Thyroid gland (tissue), 4 donors: ENCODE results near the gene OPTN.
"Not testable (repeated sequence)": the region's sequence is repeated elsewhere in the genome, so short reads cannot be mapped to it uniquely, and the experiment has no call there.

ENCODE experiments used
- POLR2A ChIP-seq, 2 donors: fragments of 450-650 bp; IDR thresholded peaks; one replicate each; pipeline ENCODE4 v1.6.1; 2017; ENCODE audit warnings: antibody characterized with exemption in 2 of 2, mild to moderate bottlenecking in 2 of 2, moderate library complexity in 1 of 2
- TF ChIP-seq, protein P1 (sequence below), 6 experiments: fragments of 200-600 bp in 3 of 6; fragments of 450-650 bp in 3 of 6; sonication (generic) in 3 of 6; IDR thresholded peaks; one replicate each; pipeline ENCODE4 v1.5.1; 2016 to 2019; ENCODE audit warnings: antibody characterized with exemption in 6 of 6, mild to moderate bottlenecking in 2 of 6, inconsistent platforms in 1 of 6, moderate library complexity in 1 of 6

DNA sequence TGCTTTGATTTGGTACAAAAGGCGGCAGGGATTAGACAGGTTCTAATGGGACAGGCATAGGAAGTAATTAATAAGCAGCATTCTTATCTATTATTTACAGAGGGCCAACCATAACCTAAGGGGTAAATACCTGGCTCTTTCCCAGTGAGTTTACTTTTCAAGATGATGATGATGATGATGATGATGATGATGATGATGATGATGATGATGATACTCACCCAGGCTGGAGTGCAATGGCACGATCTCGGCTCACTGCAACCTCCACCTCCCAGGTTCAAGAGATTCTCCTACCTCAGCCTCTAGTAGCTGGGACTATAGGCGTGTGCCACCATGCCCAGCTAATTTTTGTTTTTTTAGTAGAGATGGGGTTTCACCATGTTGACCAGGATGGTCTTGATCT lies 5.9 kb upstream of the OPTN start:
- TF ChIP-seq, protein P1, sequence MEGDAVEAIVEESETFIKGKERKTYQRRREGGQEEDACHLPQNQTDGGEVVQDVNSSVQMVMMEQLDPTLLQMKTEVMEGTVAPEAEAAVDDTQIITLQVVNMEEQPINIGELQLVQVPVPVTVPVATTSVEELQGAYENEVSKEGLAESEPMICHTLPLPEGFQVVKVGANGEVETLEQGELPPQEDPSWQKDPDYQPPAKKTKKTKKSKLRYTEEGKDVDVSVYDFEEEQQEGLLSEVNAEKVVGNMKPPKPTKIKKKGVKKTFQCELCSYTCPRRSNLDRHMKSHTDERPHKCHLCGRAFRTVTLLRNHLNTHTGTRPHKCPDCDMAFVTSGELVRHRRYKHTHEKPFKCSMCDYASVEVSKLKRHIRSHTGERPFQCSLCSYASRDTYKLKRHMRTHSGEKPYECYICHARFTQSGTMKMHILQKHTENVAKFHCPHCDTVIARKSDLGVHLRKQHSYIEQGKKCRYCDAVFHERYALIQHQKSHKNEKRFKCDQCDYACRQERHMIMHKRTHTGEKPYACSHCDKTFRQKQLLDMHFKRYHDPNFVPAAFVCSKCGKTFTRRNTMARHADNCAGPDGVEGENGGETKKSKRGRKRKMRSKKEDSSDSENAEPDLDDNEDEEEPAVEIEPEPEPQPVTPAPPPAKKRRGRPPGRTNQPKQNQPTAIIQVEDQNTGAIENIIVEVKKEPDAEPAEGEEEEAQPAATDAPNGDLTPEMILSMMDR (IDR thresholded peaks at IDR 0.05): not testable (repeated sequence)
- TF ChIP-seq POLR2A (IDR thresholded peaks at IDR 0.05): not testable (repeated sequence)
